HG02870 (cell line): Measurements from ENCODE around the gene TFEC.

ENCODE experiments used
- ATAC-seq: cut with Tn5 transposase; IDR thresholded peaks from one replicate; pipeline ENCODE4 v1.9.1; 2021; ENCODE audit warnings: mild to moderate bottlenecking, moderate library complexity; ENCODE audit not compliant: unreplicated experiment

Gene TFEC

GRCh38 chr7:115995701-115996100 lies 34.9 kb downstream of the TFEC start:
- no peak for ATAC-seq

DNA sequence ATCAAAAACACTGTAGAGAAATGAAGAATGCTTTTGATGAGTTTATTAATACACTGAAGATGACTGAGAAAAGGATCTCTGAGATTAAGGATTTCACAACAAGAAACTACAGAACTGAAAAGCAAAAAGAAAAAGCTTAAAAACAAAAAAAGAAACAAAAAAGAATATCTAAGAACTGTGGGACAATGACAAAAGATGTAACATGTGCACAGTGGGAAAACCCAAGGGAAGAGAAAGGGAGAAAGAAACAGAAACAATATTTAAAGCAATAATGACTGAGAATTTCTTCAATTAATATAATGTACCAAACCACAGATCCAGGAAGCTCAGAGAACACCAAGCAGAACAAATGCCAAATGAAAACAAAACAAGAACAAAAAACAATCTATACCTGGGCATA lies 42.2 kb downstream of the TFEC start:
- no peak for ATAC-seq

GRCh38 chr7:115987486-115987885 lies 43.1 kb downstream of the TFEC start:
- no peak for ATAC-seq

DNA sequence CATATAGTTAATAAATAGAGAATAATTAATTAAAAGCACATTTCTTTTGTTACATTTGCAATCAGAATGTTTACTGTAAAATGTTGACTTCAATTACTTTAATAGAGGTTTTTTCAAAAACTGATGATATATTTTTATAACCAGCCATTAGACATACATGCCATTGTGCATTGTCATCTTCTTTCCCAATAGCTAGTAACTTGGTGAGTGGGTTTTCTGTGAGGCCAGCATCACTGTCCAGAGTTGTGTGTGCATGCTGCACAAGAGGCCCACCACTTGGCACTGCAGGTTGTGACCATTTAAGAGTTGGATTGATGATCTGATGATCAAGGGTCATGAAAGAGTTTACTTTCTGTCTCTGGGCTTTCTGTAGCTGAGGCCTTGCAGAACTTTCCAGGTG lies 46.5 kb downstream of the TFEC start:
- ATAC-seq, result no peak

- no peak for ATAC-seq
Observed at GRCh38 chr7:115980159-115980558, 50.4 kb downstream of the TFEC start.

DNA sequence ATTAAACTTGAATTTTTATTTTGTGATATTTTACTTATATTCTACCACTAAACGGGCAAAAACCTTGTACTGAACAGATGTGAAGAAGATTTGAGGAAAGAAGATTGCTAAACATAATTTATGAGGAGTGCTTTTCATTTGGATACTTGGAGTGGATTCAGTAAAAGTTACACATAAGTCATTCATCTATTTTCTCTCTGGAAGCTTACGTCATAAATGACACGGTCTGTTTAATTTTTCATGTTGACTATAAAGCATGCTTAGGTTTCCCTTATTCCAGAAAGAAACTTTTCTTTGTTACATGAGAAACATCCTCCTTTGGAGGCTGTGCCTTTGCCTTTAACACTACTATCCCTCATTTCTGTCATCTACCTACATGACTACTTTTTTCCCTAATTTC lies 53.9 kb downstream of the TFEC start:
- no peak for ATAC-seq

- no peak for ATAC-seq
Observed at GRCh38 chr7:115975766-115976165, 54.8 kb downstream of the TFEC start.

DNA sequence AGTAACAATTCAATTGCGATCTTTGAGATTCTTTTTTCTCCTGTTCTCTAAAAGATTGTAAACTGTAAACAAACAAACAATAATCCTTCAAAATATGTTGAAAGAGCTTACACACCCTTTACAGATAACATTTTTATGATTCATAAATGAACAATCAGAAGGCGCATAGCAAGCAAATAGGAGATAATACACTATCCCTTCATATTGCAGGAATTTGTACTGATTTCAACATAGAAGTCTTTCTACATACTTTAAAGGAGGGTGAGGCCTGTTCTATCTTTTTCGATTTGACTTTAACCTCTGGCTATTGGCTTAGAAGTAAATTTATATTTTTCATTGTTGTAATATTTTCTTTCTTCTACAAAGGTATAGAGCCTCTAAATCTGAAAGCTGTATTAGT lies 57.2 kb downstream of the TFEC start:
- ATAC-seq, result no peak

GRCh38 chr7:115971506-115971905 lies 59.1 kb downstream of the TFEC start:
- no peak for ATAC-seq

- no peak for ATAC-seq
Observed at GRCh38 chr7:115968596-115968995, 62.0 kb downstream of the TFEC start.

DNA sequence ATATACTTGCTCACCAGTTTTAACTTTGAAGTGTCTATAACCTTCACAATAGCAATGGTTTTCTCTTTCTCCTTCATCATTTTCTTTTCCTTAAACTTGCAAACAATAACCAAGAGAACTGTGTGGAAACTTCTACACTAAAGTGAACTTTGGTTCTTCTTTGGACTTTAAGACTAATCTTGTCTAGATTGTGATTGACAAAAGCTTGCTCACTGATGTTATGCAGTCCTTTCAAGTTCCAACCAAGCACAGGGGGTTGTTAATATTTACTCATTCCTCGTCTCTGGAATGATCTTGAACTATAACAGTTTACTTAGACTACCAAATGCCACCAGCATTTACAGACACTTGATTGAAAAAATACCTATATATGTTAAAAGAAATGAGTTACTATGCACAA lies 62.4 kb downstream of the TFEC start:
- no peak for ATAC-seq

GRCh38 chr7:115965796-115966475 lies 64.6 kb downstream of the TFEC start:
- no peak for ATAC-seq

DNA sequence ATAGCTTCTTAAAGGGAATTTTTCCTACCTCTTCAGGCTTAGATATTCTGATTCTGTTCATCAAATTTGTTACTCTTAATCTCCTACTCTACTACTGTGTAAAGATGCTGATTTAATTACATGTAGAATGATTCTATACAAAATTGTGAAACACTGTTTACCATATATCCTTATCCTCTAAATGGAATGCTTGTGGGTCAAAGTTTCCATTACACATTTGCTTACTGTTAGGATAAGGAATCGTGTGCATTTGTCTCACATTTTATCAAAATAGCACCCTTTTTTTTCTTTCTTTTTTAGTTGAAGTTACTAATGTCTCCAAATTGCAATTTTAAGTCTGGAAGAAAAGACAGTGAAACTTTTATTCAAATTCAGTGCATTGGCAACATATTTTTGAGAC lies 65.3 kb downstream of the TFEC start:
- no peak for ATAC-seq

GRCh38 chr7:115964799-115965198 lies 65.8 kb downstream of the TFEC start:
- no peak for ATAC-seq

- ATAC-seq, result no peak
Observed at GRCh38 chr7:115962340-115962739, 68.2 kb downstream of the TFEC start.

- ATAC-seq, result no peak
Observed at GRCh38 chr7:115953592-115954255, 76.8 kb downstream of the TFEC start.

GRCh38 chr7:115952832-115953231 lies 77.7 kb downstream of the TFEC start:
- no peak for ATAC-seq

- no peak for ATAC-seq
Observed at GRCh38 chr7:115951547-115951946, 79.0 kb downstream of the TFEC start.

DNA sequence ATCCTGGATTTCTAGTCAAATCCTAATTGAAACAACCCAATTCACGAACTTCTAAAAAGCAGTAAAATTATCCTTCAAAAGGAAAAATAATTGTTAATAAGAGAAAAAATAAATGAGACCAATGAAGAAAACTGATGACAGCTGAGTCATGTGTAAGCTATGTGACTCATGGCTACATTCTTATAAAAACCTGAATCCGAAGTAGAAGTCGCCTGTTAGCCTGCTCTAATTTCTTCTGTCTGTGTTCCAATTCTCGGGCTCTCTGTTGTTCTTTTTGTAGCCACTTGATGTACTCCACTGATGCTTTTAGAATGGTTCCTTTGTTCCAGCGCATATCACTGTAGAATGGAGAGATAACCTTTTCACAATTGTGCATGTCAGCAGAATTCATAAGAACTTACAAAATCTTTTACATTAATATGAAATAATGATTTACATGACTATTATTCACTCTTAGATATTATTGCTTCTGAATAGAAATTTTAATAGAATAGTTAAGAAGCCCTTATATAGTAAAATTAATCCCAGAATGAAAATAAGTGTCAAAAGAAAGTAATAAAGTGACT lies 88.8 kb downstream of the TFEC start:
- ATAC-seq, result no peak

DNA sequence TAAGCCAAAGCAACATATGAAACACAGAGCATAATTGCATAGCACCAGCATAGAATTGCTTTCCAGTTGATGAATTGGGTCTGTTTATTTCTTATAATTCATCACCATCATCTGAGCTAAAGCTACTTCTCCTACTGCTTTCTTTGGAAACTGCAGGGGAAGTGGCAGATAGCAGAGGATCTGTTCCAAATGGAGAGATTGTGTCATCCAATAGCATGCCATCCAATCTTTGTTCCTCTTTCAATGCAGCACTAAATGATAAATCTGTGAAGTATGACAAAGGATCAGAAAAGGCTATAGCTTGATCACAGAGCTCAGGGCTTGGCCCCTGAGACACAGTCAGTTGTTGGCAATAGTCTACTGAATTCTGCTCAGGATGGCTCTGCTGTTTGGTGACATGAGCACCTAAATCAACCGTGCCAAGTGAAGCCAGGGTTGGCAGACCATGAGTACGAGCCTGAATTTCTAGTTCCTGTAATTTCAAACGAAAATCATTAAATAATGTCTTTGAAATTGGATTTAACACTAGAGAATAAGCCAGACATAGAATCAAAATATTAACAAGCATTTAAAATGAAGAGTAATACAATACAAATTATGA lies 90.0 kb downstream of the TFEC start:
- ATAC-seq, result no peak

DNA sequence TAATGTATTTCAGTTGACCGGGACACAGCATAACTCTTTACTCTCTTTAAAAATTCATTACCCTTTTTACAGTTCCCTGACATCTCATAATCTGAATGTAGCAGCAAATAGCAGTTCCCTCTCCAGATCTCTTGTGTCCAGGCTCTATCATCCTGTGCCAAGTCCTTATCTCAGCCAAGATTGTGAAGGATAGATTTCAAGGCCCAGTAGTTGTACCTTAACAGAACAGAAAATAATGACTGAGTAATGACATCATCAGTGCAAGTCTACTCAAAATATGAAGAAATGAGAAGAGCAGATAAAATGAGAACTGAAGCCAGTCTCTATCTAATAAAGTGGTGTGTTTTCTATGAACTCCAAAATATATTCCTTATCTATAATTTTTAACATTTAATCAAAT lies 92.6 kb downstream of the TFEC start:
- ATAC-seq, result no peak

- no peak for ATAC-seq
Observed at GRCh38 chr7:115933471-115933870, 97.1 kb downstream of the TFEC start.
